Fibroblast of skin of back (primary cell): ENCODE measurements around the gene IQCK.
"Not testable (repeated sequence)": the region's sequence is repeated elsewhere in the genome, so short reads cannot be mapped to it uniquely, and the experiment has no call there.

Source experiments
- DNase-seq: peaks from one replicate; pipeline ENCODE4 v3.0.0-alpha.2; 2013

IQCK gene

DNA sequence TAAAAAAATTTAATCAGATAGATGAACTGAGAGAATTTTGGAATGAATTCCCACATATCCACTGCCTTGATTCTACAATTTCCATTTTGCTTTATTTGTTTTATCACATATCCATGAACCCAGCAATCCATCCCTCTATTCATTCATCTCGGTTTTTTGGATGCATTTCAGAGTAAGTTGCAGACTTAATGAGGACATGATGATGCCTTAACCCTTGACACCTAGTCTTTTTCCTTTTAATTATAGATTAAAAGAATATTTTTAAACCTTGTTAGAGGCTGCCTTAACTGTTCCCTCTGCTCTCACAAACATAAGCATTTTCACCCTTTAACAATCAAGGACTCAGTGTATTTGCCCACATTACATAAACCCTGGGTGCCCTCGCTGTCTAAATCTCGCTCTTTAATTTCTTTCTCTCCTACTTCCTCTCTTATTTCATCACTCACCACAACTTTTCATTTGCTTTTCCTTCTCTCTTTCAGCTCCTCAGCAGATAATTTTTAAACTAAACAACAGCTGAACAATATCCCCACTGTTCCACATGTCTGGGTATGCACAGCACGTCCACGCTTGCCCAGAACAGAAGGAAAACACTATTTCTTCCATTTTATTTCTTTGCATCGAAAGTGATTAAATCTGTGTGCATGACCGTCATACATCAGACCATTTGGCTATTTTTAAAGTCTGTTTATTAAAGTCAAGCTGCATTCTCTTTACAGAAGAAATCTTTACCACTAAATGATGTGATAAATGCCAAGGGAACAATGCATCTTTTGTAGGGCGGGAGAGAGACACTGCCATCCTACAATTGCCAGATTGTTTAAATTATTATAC is 39.9 kb downstream of the IQCK start:
- no peak for DNase-seq

DNA sequence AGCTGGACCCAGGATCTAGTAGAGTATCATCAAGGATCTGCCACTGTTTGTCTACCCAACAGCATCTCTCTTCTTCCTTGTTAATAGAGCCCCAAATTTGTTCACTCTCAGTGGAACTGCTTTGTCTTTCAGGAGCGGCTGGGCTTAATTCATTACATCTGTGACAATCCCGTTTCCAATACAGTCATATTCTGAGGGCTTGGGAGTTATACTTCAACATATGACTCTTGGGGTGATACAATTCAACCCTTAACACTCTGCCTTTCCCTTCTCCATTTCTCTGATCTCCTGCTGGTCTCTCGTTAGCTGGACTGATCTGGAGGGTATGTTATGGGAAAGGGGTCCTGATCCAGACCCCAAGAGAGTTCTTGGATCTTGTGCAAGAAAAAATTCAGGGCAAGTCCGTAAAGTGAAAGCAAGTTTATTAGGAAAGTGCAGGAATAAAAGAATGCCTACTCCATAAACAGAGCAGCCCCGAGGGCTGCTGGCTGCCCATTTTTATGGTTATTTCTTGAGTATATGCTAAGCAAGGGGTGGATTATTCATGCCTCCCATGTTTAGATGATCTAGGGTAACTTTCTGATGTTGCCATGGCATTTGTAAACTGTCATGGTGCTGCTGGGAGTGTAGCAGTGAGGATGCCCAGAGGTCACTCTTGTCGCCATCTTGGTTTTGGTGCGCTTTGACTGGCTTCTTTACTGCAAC is 42.4 kb downstream of the IQCK start:
- no peak for DNase-seq

GRCh38 chr16:19765860-19766553 is 47.9 kb downstream of the IQCK start:
- no peak for DNase-seq

GRCh38 chr16:19766554-19766884 is 48.4 kb downstream of the IQCK start:
- DNase-seq = no peak

DNA sequence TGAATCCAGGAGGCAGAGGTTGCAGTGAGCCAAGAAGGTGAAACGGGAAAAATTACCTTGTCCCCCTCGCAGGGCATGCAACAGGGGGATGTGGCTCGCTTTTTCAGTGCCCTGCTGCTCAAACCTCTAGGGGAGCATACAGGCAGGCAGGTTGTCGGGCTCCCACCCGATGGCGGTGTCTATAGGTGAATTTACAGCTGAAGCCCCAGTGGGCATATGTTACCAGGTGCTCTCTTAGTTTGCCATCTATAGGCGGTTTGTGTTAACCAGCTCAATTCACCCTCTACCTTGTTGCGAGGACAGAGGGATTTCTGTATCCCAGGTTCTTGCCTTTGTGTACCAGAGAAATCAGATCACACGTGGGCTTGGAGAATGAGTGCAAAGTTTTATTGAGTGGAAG is 48.9 kb downstream of the IQCK start:
- DNase-seq = no peak

DNA sequence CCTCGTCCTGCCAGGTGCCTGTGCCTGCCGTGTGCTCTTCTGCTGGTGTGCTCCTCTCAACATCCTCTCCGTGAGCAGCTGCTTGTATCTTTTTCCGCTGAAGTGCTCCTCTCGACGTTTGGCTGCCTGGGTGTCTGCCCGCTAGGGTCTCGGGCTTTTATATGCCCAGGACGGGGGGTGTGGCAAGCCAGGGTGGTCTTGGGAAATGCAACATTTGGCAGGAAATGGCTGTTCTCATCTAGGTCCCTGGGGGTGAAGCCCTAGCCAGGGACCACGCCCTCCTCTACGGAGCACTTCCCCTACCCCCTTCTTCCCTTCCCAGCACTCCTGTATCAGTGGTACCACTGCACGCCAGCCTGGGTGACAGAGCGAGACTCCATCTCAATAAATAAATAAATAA is 49.4 kb downstream of the IQCK start:
- DNase-seq = no peak

- DNase-seq = no peak
Measured at GRCh38 chr16:19769239-19769638, 51.2 kb downstream of the IQCK start.

DNA sequence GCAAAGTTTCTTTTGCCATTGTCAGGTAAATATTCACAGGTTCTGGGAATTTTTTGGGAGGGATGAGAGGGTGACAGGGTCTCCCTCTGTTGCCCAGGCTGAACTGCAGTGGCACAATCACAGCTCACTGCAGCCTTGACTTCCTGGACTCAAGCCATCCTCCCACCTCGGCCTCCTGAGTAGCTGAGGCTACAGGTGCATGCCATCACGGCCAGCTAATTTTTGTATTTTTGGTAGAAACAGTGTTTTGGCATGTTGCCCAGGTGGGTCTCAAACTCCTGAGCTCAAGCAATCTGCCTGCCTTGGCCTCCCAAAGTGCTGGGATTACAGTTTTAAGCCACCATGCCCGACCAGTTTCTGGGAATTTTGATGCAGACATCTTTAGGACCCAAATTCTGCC is 53.0 kb downstream of the IQCK start:
- no peak for DNase-seq

DNA sequence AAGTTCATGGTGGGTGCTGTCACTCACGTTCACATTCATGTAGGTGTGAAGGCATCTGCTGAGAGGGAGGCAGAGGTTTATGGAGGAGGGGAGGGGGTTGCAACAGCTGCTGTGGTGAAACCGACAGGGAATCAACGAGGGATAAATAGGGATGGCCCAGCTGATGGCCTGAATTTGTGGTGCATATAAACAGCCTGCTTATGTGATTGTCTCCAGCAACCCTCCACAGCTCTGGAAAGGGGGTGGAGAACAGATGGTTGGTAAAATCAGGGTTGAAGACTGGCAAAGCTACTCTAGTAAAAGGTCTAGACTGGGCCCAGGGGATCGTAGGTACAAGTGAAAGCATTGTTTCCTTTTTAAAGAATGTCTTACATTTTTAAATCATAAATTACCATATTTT is 53.7 kb downstream of the IQCK start:
- no peak for DNase-seq

- no peak for DNase-seq
Measured at GRCh38 chr16:19774024-19774423, 56.0 kb downstream of the IQCK start.

DNA sequence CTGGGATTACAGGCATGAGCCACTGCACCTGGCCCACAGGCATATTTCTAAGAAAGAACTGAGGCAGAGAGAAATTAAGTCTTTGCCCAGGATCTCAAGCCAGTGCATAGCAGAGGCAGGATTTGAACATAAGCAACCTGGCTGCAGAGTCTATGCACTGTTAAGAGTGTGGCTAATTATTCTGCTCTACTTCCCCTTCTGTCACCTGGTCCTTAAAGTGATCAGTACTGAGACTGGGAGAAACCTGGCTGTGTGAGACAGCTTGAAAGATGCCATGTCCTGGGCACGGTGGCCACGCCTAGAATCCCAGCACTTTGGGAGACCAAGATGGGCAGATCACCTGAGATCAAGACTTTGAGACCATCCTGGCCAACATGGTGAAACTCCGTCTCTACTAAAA is 58.1 kb downstream of the IQCK start:
- DNase-seq = no peak

- no peak for DNase-seq
Measured at GRCh38 chr16:19776565-19776964, 58.5 kb downstream of the IQCK start.

DNA sequence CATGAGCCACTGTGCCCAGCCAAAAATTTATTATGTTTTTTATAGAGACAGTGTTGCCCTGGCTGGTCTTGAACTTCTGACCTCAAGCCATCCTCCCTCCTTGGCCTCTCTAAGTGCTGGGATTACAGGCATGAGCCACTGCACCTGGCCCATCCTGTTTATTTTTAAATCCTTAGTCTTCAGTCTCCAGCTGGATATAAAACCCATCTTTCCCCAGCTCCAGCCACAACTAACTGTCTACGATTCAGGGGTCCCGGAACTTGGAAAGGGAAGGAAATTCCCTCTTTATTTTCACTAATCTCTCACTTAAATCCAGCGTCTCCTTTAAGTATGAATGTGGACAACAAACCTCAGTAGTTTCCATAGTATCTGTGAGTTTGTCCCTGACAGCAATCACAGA is 62.2 kb downstream of the IQCK start:
- no peak for DNase-seq

GRCh38 chr16:19781226-19781625 is 63.2 kb downstream of the IQCK start:
- peak; percentile 13 for DNase-seq

- DNase-seq = no peak
Measured at GRCh38 chr16:19783363-19784182, 65.5 kb downstream of the IQCK start.

DNA sequence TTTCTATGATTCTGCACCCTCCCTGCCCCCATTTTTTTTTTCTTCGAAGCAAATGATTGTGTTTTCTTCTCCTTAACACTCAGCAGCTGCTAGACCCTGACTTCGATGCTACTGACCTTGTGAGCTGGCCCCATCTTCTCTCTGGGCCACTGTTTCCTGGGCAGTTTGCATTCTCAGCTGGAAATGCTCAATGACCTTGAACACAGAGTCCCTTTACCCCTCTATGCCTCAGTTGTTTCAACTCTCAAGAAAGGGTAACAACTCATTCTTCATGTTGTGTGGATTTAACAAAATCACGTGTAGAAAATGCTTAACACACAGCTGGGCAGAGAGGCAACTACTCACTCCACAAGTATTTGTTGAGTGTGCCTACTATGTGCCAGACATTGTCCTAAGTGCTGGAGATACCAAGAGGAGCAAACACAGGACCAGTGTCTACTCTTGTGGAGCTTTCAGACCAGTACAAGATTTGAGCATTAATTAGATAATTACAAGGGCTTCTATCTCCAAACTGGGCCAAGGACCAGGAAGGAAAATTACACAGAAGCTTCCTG is 66.2 kb downstream of the IQCK start:
- DNase-seq = no peak

- no peak for DNase-seq
Measured at GRCh38 chr16:19785081-19785480, 67.0 kb downstream of the IQCK start.

DNA sequence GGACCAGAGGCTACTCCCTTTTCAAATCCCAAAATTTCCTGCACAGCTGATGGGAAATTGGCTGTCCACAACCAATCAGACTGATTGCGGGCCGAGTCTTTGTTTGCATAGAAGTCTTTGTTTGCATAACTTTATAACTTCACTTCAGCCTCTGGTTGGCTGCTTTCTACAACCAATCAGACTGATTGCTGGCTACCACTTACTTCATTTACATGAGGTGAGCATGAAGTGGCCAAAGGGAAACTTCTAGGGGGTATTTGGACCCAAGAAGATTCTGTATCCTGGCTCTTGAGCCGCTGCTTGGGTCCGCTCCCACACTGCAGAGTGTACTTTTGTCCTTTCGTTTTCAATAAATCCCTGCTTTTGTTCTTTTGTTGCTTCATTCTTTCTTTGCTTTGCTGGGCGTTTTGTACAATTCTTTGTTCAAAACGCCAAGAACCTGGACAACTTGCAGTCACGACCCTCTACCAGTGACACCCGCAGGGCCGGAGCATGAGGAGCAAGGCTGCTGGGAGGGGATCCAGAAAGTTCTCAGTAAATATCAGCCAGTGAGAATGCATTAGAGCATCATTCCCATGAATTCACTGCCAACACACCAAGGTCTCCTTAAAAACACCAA is 67.5 kb downstream of the IQCK start:
- DNase-seq = no peak

DNA sequence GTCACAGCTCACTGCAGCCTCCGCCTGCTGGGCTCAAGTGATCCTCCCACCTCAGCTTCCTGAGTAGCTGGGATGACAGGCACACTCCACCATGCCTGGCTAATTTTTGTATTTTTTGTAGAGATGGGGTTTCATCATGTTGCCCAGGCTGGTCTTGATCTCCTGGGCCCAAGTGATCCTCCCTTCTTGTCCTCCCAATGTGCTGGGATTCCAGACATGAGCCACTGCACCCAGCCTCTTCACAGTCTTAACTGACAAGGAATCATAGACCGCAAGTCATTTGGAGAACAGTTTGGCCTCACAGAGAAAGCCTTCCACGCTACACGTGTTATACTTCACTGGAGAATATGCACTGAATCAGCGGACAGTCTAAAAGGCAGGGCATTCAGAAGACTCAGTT is 83.3 kb downstream of the IQCK start:
- DNase-seq = not testable (repeated sequence)

DNA sequence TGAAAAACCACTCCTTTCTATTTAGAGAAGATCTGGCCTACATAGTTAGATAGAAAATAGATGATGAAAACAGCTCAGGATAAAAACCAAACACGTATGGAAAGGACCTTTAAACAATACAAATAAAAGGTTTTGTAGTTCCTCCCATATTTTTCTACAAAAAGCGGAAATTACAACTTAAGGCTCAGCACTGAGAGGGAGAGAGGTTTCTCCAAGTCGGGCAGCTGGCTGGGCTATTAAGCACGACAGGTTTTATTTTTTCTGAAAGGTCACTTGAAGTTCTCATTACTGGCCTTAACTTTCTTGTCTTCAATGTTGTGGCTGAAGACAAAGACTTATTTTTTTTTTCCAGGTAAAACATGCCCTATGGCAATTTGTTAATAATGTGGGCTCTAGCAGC is 83.8 kb downstream of the IQCK start:
- not testable (repeated sequence) for DNase-seq

DNA sequence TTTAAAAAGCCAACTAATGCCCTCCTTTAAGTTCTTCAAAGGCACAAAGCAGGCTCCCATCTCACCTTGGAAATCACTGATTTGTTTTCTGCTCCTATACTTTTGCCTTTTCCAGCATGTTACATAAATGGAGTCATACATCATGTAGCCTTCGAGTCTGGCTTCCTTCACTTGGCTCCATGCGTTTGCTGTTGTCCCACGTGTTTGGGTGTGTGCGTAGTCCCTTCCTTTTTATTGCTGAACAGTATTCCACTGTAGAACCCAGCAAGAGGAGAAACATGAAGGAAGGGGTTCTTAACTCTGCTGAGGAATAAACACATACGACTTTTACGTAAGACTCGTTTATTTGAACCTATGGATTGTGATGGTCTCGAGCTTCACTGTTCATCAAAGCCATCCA is 84.5 kb downstream of the IQCK start:
- no peak for DNase-seq
